Measurements from ENCODE around the gene DDX11. TPM values are rescaled to one million over a fixed set of nuclear protein-coding genes. Genes with fewer than 3 reads are reported as not detected.
"Not testable (repeated sequence)": the region's sequence is repeated elsewhere in the genome, so short reads cannot be mapped to it uniquely, and the experiment has no call there.

The DDX11 gene
- total and polyA plus RNA-seq, 2 of the 4 experiments (the other 2 are of a cell fraction), result 10.8 to 17.6 TPM

DNA sequence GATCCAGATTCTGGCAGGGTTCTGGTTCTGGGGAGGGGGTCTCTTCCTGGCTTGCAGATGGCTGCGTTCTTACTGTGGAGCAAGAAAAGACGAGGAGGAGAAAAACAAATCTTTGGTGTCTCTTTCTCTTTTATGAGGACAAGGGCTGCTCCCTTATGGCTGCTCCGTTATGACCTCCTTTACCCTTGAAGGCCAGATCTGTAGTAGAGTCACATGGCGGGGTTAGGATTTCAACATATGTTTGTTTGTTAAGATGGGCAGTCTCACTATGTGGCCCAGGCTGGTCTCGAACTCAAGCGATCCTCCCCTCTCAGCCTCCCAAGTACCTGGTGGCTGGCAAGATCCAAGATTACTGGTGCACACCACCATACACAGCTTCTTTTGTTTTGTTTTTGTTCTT, 5.8 kb downstream of the DDX11 start:
- CTCF ChIA-PET; H3K4ac ChIP-seq (ENCODE audit: low read depth, low read length); H3K9ac ChIP-seq (ENCODE audit: low read depth, low read length); H4K8ac ChIP-seq (ENCODE audit: low read depth in 2 of 2, low read length in 2 of 2); DNase-seq; H3K9me3 ChIP-seq (ENCODE audit: control insufficient read depth, insufficient read depth, low read length); H3K79me1 ChIP-seq (ENCODE audit: low read depth in 1 of 2, low read length in 2 of 2); POLR2A ChIA-PET (ENCODE audit: unreplicated experiment); H3K23ac ChIP-seq (ENCODE audit: low read depth, low read length); H3K14ac ChIP-seq (replicated peaks; ENCODE audit: low read depth, low read length); H2AK9ac ChIP-seq (replicated peaks; ENCODE audit: low read depth, low read length, poor library complexity); H3K18ac ChIP-seq (ENCODE audit: low read depth, low read length); H3K4me2 ChIP-seq (ENCODE audit: low read depth, low read length); H3K27ac ChIP-seq (ENCODE audit: insufficient read depth, low read length); H3K4me1 ChIP-seq (ENCODE audit: control insufficient read depth, insufficient read depth, low read length); H4K20me1 ChIP-seq (ENCODE audit: insufficient read depth, low read length); BruUV-seq (replicated peaks); H2BK5ac ChIP-seq (ENCODE audit: low read depth, low read length, poor library complexity, severe bottlenecking); ATAC-seq (ENCODE audit: low read depth); H4K91ac ChIP-seq (ENCODE audit: insufficient read depth, low read depth, low read length); H4K5ac ChIP-seq (ENCODE audit: low read depth, low read length); H2AK5ac ChIP-seq (ENCODE audit: low read depth, low read length); H2BK20ac ChIP-seq (ENCODE audit: low read depth, low read length); H2BK15ac ChIP-seq (ENCODE audit: low read depth, low read length); in situ Hi-C loops (cut with MboI; ENCODE audit: low sequenced_read_pairs); H3K36me3 ChIP-seq (ENCODE audit: control insufficient read depth, insufficient read depth, low read length); H3K56ac ChIP-seq (ENCODE audit: extremely low read depth, insufficient read depth, low read length); dilution Hi-C loops (cut with HindIII; ENCODE audit: low sequenced_read_pairs, unreplicated experiment); H3K9me1 ChIP-seq (ENCODE audit: insufficient read depth, low read length); H2BK120ac ChIP-seq (ENCODE audit: low read depth, low read length); H2AFZ ChIP-seq (replicated peaks; ENCODE audit: low read length, poor library complexity); H3K4me3 ChIP-seq (ENCODE audit: insufficient read depth, low read depth, low read length); intact Hi-C loops (cut with micrococcal nuclease); H3K27me3 ChIP-seq (ENCODE audit: control insufficient read depth, insufficient read depth, low read length): not testable (repeated sequence)
- no CpG with 5 or more reads among the region's 6 CpGs for WGBS, 2 experiments (ENCODE audit: extremely low coverage in 2 of 2, insufficient read length in 1 of 2)

DNA sequence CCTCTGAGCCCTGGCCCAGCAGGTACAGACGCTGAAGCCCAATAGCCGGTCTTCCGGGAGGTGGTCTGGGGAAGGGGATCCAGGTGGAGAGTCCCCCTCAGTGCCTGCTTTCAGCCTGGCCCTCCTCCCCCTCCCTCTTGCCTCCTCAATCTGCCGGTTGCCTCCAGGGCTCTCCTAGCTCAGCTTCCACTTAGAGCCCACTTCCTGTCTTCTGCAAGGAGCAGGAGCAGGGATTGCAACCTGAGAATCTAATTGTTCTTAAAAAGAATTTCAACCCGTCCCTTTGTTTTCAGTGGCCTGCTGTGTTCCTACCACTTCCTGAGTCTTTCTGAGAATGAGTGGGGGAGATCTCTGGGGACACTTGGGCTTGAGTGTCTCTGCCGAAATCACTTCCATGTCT, 6.6 kb downstream of the DDX11 start:
- POLR2A ChIA-PET (ENCODE audit: unreplicated experiment); H3K4me3 ChIP-seq (ENCODE audit: insufficient read depth, low read depth, low read length); H3K4me2 ChIP-seq (ENCODE audit: low read depth, low read length); H2BK20ac ChIP-seq (ENCODE audit: low read depth, low read length); H3K56ac ChIP-seq (ENCODE audit: extremely low read depth, insufficient read depth, low read length); H2AFZ ChIP-seq (replicated peaks; ENCODE audit: low read length, poor library complexity); H3K14ac ChIP-seq (replicated peaks; ENCODE audit: low read depth, low read length); H3K18ac ChIP-seq (ENCODE audit: low read depth, low read length); ATAC-seq (ENCODE audit: low read depth); H3K79me1 ChIP-seq (ENCODE audit: low read depth in 1 of 2, low read length in 2 of 2); H2BK120ac ChIP-seq (ENCODE audit: low read depth, low read length); H2AK5ac ChIP-seq (ENCODE audit: low read depth, low read length); H2BK5ac ChIP-seq (ENCODE audit: low read depth, low read length, poor library complexity, severe bottlenecking); H3K9ac ChIP-seq (ENCODE audit: low read depth, low read length); intact Hi-C loops (cut with micrococcal nuclease); H4K91ac ChIP-seq (ENCODE audit: insufficient read depth, low read depth, low read length); H3K9me3 ChIP-seq (ENCODE audit: control insufficient read depth, insufficient read depth, low read length); H3K9me1 ChIP-seq (ENCODE audit: insufficient read depth, low read length); dilution Hi-C loops (cut with HindIII; ENCODE audit: low sequenced_read_pairs, unreplicated experiment); CTCF ChIA-PET; H4K8ac ChIP-seq (ENCODE audit: low read depth in 2 of 2, low read length in 2 of 2); H2BK15ac ChIP-seq (ENCODE audit: low read depth, low read length); H2AK9ac ChIP-seq (replicated peaks; ENCODE audit: low read depth, low read length, poor library complexity); DNase-seq; H3K4ac ChIP-seq (ENCODE audit: low read depth, low read length); BruUV-seq (replicated peaks); H4K20me1 ChIP-seq (ENCODE audit: insufficient read depth, low read length); H3K27ac ChIP-seq (ENCODE audit: insufficient read depth, low read length); H3K23ac ChIP-seq (ENCODE audit: low read depth, low read length); H3K27me3 ChIP-seq (ENCODE audit: control insufficient read depth, insufficient read depth, low read length); H4K5ac ChIP-seq (ENCODE audit: low read depth, low read length); H3K4me1 ChIP-seq (ENCODE audit: control insufficient read depth, insufficient read depth, low read length); H3K36me3 ChIP-seq (ENCODE audit: control insufficient read depth, insufficient read depth, low read length); in situ Hi-C loops (cut with MboI; ENCODE audit: low sequenced_read_pairs): not testable (repeated sequence)
- no CpG with 5 or more reads among the region's 6 CpGs for WGBS, 2 experiments (ENCODE audit: extremely low coverage in 2 of 2, insufficient read length in 1 of 2)

All from IMR-90 (cell line).